NOMO-1 (cell line): ENCODE measurements around the gene EFHD2.

Experiments used
- DNase-seq, 2 experiments: peaks; one replicate each; lab custom pipeline; 2025; ENCODE audit not compliant: unreplicated experiment in 2 of 2; lab: John Stamatoyannopoulos, UW

Gene EFHD2

GRCh38 chr1:15428815-15429435, 19.2 kb downstream of the EFHD2 start:
- DNase-seq, result no peak

GRCh38 chr1:15429701-15430149, 20.0 kb downstream of the EFHD2 start:
- DNase-seq, result no peak

GRCh38 chr1:15430787-15431570, 21.3 kb downstream of the EFHD2 start:
- DNase-seq, result peak in 1 of 2 experiments; percentile 0

DNA sequence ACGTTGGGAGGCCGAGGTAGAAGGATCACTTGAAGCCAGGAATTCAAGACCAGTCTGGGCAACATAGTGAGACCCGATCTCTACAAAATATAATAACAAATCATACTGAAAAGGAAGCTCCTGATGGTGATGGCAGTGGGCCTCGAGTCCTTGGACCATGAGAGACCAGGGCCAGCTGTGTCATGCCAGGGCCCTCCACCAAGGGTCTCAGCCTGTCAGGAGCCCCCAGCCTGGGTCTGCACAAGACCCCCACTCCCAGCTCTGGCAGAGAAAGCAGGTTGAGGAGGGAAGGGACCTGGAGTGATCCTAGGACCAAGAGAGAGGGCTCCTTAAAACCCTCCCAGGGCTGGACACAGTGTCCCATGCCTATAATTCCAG, 21.9 kb downstream of the EFHD2 start:
- no peak for DNase-seq

DNA sequence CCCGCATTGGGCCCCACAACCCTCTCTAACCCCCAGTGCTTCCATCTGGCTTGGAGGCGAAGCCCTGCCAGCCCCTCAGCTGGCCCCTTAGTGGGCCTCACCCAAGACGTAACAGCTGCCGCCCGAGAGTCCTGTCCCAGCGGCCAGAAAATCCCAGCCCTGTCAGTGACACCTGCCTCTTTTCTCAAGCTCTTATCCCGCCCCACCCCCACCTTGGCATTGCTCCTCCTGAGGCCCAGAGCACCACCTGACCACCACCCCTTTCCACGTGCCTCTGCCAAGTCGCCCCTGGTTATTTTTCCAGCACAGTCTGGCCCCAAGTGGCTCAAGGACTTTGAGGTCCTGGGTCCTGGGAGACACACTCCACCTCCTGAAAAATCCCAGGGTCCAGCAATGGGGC, 22.6 kb downstream of the EFHD2 start:
- DNase-seq, result no peak

DNA sequence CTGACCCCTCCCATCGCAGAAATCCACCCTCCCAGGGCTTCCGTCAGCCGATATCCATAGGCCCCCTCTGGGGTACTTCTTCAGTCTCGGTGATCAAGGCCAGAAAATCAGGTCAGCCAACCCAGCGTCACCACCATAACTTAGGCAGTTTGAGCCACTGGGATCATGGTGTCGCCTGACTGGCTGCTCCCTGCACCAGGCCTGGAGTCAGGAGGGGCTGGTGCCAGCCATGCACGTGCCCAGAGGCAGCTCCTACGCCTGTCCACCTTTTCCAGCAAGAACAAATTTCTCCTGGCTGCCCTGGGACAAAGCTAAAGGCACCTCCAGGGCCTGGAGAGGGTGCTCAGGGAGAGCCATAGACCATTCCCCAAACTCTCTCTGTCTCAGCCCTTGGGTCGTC, 23.8 kb downstream of the EFHD2 start:
- no peak for DNase-seq

DNA sequence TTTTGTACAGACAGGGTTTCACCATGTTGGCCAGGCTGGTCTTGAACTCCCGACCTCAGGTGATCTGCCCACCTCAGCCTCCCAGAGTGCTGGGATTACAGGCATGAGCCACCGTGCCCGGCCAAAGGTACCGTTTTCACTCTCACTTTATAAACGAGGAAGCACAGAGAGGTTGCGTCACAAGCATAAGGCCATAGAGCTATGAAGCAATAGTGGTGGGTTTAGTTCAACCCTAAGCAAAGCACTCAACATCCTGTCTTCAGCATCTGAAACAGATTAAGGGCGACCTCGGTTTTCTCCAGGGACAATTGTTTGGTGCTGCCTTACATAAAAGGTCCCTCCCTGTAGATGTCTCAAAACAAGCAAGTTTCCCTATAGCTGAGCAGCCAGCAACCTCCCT, 25.1 kb downstream of the EFHD2 start:
- peak; percentile 90 to 96 for DNase-seq

DNA sequence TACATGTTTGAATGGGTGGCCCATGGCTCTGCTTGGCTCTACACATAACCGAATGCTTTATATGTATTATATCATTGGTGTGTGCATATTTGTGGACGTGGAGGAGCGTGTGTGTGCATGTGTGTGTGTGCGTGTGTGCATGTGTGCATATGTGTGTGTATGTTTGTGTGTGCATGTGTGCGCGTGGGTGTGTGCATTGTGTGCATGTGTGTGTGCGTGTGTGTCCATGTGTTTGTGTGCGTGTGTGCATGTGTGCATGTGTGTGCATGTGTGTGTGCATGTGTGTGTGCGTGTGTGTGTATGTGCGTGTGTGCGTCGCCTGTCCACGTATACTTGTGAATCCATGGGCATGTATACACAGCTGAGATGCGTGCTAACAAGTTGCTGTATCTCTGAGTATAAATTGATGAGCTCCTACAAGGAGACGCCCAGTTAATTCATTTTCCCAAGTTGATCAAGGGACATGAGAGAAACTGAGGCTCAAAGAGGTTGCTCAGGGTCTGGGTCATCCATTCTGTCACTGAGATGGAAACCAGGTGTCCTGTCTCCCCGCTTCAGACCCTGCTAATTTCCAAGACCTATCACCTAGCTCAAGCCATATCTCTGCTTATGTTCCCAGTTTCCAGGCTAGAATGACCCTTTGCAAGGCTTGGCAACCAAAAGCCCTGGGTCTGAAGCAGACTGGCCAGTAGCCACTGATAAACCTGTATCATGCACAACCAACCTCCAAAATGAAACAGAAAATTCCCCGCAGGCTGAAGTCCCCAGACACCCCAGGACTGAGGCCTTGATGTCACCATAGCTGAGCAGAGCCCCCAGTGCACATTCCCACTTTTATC, 25.8 kb downstream of the EFHD2 start:
- no peak for DNase-seq

DNA sequence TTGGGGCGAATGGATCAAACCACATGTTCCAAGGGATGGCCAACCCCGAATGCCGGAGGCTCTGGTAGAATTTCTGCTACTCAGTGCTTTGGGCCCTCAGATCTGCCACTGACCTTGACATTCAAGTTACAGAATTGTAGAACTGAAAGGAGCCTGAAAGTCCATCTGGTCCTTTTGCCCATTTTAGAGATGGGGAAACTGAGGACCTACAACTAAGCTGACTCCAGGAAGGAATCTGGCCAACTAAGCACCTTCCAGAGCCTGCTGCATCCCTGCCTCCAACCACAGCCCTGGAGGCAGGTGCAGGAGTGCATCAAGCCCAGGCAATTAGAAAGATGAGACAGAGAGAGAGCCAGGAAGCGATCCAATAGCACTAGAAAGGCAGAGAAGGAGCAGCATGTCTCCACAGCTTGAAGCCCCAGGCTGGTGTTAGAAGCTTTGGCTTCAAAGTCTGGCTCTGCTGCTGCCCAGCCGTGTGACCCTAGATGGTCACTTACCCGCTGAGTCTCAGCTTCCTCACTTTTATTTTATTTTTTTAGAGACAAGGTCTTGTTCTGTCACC, 27.3 kb downstream of the EFHD2 start:
- DNase-seq, result no peak

- DNase-seq, result no peak
Observed at GRCh38 chr1:15439325-15439724, 29.6 kb downstream of the EFHD2 start.

DNA sequence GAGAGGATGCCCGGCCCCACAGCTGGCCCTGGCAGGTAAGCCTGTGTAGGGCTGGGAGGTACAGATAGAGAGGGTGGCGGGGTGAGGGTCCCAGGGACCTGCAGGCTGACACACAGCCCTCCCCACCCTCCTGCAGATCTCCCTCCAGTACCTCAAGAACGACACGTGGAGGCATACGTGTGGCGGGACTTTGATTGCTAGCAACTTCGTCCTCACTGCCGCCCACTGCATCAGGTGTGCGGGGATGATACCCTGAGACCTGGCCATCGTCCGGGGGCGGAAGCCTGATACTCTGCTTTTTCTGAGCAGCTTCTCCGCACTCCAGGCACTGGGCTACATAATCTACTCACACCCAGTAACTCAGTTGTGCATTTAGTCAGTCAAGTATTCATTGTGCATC, 30.7 kb downstream of the EFHD2 start:
- DNase-seq, result no peak

DNA sequence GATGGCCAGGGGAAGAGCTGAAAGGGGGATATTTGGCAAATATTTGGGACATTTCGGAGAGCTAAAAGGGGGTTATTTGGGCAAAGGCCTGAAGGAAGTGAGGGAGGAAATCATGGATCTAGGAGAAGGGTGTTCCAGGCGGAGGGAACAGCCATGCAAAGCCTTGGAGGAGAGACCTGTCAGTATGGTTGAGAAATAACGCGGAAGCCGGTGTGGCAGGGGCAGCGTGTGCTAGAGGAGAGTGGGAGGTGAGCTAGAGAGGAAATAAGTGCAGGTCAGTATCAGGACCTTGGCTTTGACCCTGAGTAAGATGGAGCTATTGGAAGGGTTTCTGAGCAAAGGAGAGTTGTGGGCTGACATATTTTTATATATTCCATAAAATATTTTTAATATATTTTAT, 31.6 kb downstream of the EFHD2 start:
- DNase-seq, result no peak

- no peak for DNase-seq
Observed at GRCh38 chr1:15442119-15442518, 32.4 kb downstream of the EFHD2 start.

- DNase-seq, result no peak
Observed at GRCh38 chr1:15442759-15443158, 33.1 kb downstream of the EFHD2 start.

- DNase-seq, result no peak
Observed at GRCh38 chr1:15443281-15443680, 33.6 kb downstream of the EFHD2 start.

- DNase-seq, result no peak
Observed at GRCh38 chr1:15444468-15445389, 35.0 kb downstream of the EFHD2 start.

GRCh38 chr1:15445390-15446122, 35.9 kb downstream of the EFHD2 start:
- no peak for DNase-seq

GRCh38 chr1:15446212-15446611, 36.5 kb downstream of the EFHD2 start:
- DNase-seq, result no peak

GRCh38 chr1:15448877-15449462, 39.3 kb downstream of the EFHD2 start:
- no peak for DNase-seq
